ENCODE results near the gene WDR93. TPM values are rescaled to one million over a fixed set of nuclear protein-coding genes. Genes with fewer than 3 reads are reported as not detected.

WDR93 gene
- total and polyA plus RNA-seq, 2 of the 4 experiments (the other 2 are of a cell fraction) = not detected

- no TSS peak for BruUV-seq (replicated peaks)
- TF ChIP-seq MAFK (IDR thresholded peaks at IDR 0.05; ENCODE audit: low read depth, low read length) (no peak), RFX5 (IDR thresholded peaks at IDR 0.05; ENCODE audit: low read depth, low read length) (no peak), BHLHE40 (IDR thresholded peaks at IDR 0.05; ENCODE audit: low read depth, low read length) (no peak), FOS (IDR thresholded peaks at IDR 0.05; ENCODE audit: low read depth, low read length) (no peak), POLR2A (IDR thresholded peaks at IDR 0.05; ENCODE audit: low read depth, low read length) (no peak), CEBPB (IDR thresholded peaks at IDR 0.05; ENCODE audit: low read depth, low read length) (no peak), CTCF (conservative IDR thresholded peaks at IDR 0.05; ENCODE audit: low read depth, low read length) (peak; percentile 28; the same call in 1 of the 2 replicates), MXI1 (IDR thresholded peaks at IDR 0.05; ENCODE audit: borderline replicate concordance, low read depth, low read length) (no peak), SMC3 (IDR thresholded peaks at IDR 0.05; ENCODE audit: low read depth, low read length) (no peak), RAD21 (IDR thresholded peaks at IDR 0.05; ENCODE audit: low read length) (peak; percentile 5; the same call in 1 of the 2 replicates)
- no peak overlapping the region for H3K18ac ChIP-seq (ENCODE audit: low read depth, low read length)
- WGBS, 2 experiments (ENCODE audit: extremely low coverage in 2 of 2, insufficient read length in 1 of 2) = 100% methylated on average over 1 of the region's 12 CpGs; no CpG with 5 or more reads in 1 of the 2 experiments
- no peak overlapping the region for H2AK9ac ChIP-seq (replicated peaks; ENCODE audit: low read depth, low read length, poor library complexity)
- H2BK15ac ChIP-seq (ENCODE audit: low read depth, low read length) = no peak overlapping the region
- H4K5ac ChIP-seq (ENCODE audit: low read depth, low read length) = no peak overlapping the region
- no peak overlapping the region for H3K56ac ChIP-seq (ENCODE audit: extremely low read depth, insufficient read depth, low read length)
- no peak overlapping the region for H3K14ac ChIP-seq (replicated peaks; ENCODE audit: low read depth, low read length)
- no peak overlapping the region for H2BK20ac ChIP-seq (ENCODE audit: low read depth, low read length)
- H2BK5ac ChIP-seq (ENCODE audit: low read depth, low read length, poor library complexity, severe bottlenecking) = no peak overlapping the region
- H4K20me1 ChIP-seq (ENCODE audit: insufficient read depth, low read length) = no peaks in the 10 kb centered on the region
- ATAC-seq (ENCODE audit: low read depth) = no peak
- H3K27ac ChIP-seq (ENCODE audit: insufficient read depth, low read length) = no peak overlapping the region
- no peaks in the 10 kb centered on the region for H3K4me1 ChIP-seq (ENCODE audit: control insufficient read depth, insufficient read depth, low read length)
- no peaks in the 10 kb centered on the region for H3K27me3 ChIP-seq (ENCODE audit: control insufficient read depth, insufficient read depth, low read length)
- H3K79me1 ChIP-seq (ENCODE audit: low read depth in 1 of 2, low read length in 2 of 2) = no peaks in the 10 kb centered on the region
- in situ Hi-C loops (cut with MboI; ENCODE audit: low sequenced_read_pairs) (no loop called here), intact Hi-C loops (cut with micrococcal nuclease) (no loop called here), dilution Hi-C loops (cut with HindIII; ENCODE audit: low sequenced_read_pairs, unreplicated experiment) (no loop called here)
- H2BK120ac ChIP-seq (ENCODE audit: low read depth, low read length) = no peak overlapping the region
- H3K9me3 ChIP-seq (ENCODE audit: control insufficient read depth, insufficient read depth, low read length) = no peaks in the 10 kb centered on the region
- no peak overlapping the region for H4K91ac ChIP-seq (ENCODE audit: insufficient read depth, low read depth, low read length)
- 0 out of 2 replicates have a peak, but pooled peaks cover 2% of the 10 kb centered on the region for H3K9me1 ChIP-seq (ENCODE audit: insufficient read depth, low read length)
- no peak overlapping the region for H4K8ac ChIP-seq (ENCODE audit: low read depth in 2 of 2, low read length in 2 of 2)
- ChIA-PET CTCF (interaction anchor here (0.9 kb wide), 1 partner anchor 10 kb away, joined by 3 read pairs; no protein-coding TSS in a partner anchor), POLR2A (ENCODE audit: unreplicated experiment) (no interaction called here)
- no peak overlapping the region for H2AFZ ChIP-seq (replicated peaks; ENCODE audit: low read length, poor library complexity)
- no peak overlapping the region for H3K4me3 ChIP-seq (ENCODE audit: insufficient read depth, low read depth, low read length)
- H3K36me3 ChIP-seq (ENCODE audit: control insufficient read depth, insufficient read depth, low read length) = no peaks in the 10 kb centered on the region
- no peak overlapping the region for H3K9ac ChIP-seq (ENCODE audit: low read depth, low read length)
- no peak overlapping the region for H3K4me2 ChIP-seq (ENCODE audit: low read depth, low read length)
- H3K4ac ChIP-seq (ENCODE audit: low read depth, low read length) = no peak overlapping the region
- DNase-seq = no peak
- H3K23ac ChIP-seq (ENCODE audit: low read depth, low read length) = no peak overlapping the region
- no peak overlapping the region for H2AK5ac ChIP-seq (ENCODE audit: low read depth, low read length)
These were observed 17.5 kb upstream of the WDR93 start for GRCh38 chr15:89673165-89673512.

All from IMR-90 (cell line).